GM04503 (cell line): ENCODE results near the gene ENO2.

Experiments
- DNase-seq: peaks from one replicate; pipeline ENCODE4 v3.0.0-alpha.2; 2012; ENCODE audit warnings: low read depth

The ENO2 gene

GRCh38 chr12:6948873-6949594 is 34.7 kb downstream of the ENO2 start:
- DNase-seq, result no peak

GRCh38 chr12:6950401-6950801 is 36.0 kb downstream of the ENO2 start:
- DNase-seq, result no peak

- DNase-seq, result no peak
Measured at GRCh38 chr12:6950811-6951540, 36.6 kb downstream of the ENO2 start, which contains the start of gene PTPN6. PTPN6 (plus strand) TSS chr12:6951356; CDS start chr12:6951513, 157 bp downstream.

GRCh38 chr12:6951551-6952120 is 37.3 kb downstream of the ENO2 start:
- DNase-seq, result no peak

- DNase-seq, result no peak
Measured at GRCh38 chr12:6952121-6952862, 37.9 kb downstream of the ENO2 start.

GRCh38 chr12:6952863-6953441 is 38.6 kb downstream of the ENO2 start:
- DNase-seq, result no peak

GRCh38 chr12:6953442-6954315 is 39.3 kb downstream of the ENO2 start:
- no peak for DNase-seq

- DNase-seq, result no peak
Measured at GRCh38 chr12:6954316-6955107, 40.1 kb downstream of the ENO2 start.

- DNase-seq, result no peak
Measured at GRCh38 chr12:6955108-6956020, 41.0 kb downstream of the ENO2 start.

- no peak for DNase-seq
Measured at GRCh38 chr12:6956021-6956727, 41.8 kb downstream of the ENO2 start.

GRCh38 chr12:6957151-6957701 is 42.8 kb downstream of the ENO2 start:
- DNase-seq, result no peak

- no peak for DNase-seq
Measured at GRCh38 chr12:6957741-6958608, 43.6 kb downstream of the ENO2 start.

- no peak for DNase-seq
Measured at GRCh38 chr12:6958609-6959057, 44.3 kb downstream of the ENO2 start.

- DNase-seq, result no peak
Measured at GRCh38 chr12:6959058-6959804, 44.9 kb downstream of the ENO2 start.

GRCh38 chr12:6959805-6960592 is 45.6 kb downstream of the ENO2 start:
- no peak for DNase-seq
